Measurements from ENCODE around the gene PRKCZ.

Gene PRKCZ

GRCh38 chr1:2195785-2196184, 145.6 kb downstream of the PRKCZ start:
- TF ChIP-seq CTCF (IDR thresholded peaks at IDR 0.05; ENCODE audit: low read depth, low read length): no peak
- in situ Hi-C loops (cut with HindIII; ENCODE audit: low sequenced_read_pairs): loop anchor here (10.0 kb wide), 1 partner anchor 179 kb away; no protein-coding TSS in a partner anchor
- no peak for DNase-seq (ENCODE audit: low read depth, low spot score)
- no peak overlapping the region for H3K4me3 ChIP-seq (ENCODE audit: low read depth, low read length)

- no peak for TF ChIP-seq CTCF (IDR thresholded peaks at IDR 0.05; ENCODE audit: low read depth, low read length)
- in situ Hi-C loops (cut with HindIII; ENCODE audit: low sequenced_read_pairs): loop anchor here (10.0 kb wide), 1 partner anchor 178 kb away; no protein-coding TSS in a partner anchor
- no peak overlapping the region for H3K4me3 ChIP-seq (ENCODE audit: low read depth, low read length)
- no peak for DNase-seq (ENCODE audit: low read depth, low spot score)
Measured at GRCh38 chr1:2196901-2197638, 146.9 kb downstream of the PRKCZ start.

- in situ Hi-C loops (cut with HindIII; ENCODE audit: low sequenced_read_pairs): loop anchor here (10.0 kb wide), 1 partner anchor 177 kb away; no protein-coding TSS in a partner anchor
- no peak overlapping the region for H3K4me3 ChIP-seq (ENCODE audit: low read depth, low read length)
- DNase-seq (ENCODE audit: low read depth, low spot score): no peak
- TF ChIP-seq CTCF (IDR thresholded peaks at IDR 0.05; ENCODE audit: low read depth, low read length): no peak
Measured at GRCh38 chr1:2197707-2198165, 147.5 kb downstream of the PRKCZ start.

- H3K4me3 ChIP-seq (ENCODE audit: low read depth, low read length): no peak overlapping the region
- TF ChIP-seq CTCF (IDR thresholded peaks at IDR 0.05; ENCODE audit: low read depth, low read length): no peak
- DNase-seq (ENCODE audit: low read depth, low spot score): no peak
- in situ Hi-C loops (cut with HindIII; ENCODE audit: low sequenced_read_pairs): loop anchor here (10.0 kb wide), 1 partner anchor 176 kb away; no protein-coding TSS in a partner anchor
Measured at GRCh38 chr1:2198571-2198970, 148.4 kb downstream of the PRKCZ start.

- peak; percentile 10 for TF ChIP-seq CTCF (IDR thresholded peaks at IDR 0.05; ENCODE audit: low read depth, low read length)
- peak overlapping the region; percentile 47 for H3K4me3 ChIP-seq (ENCODE audit: low read depth, low read length)
- in situ Hi-C loops (cut with HindIII; ENCODE audit: low sequenced_read_pairs): loop anchor here (10.0 kb wide), 1 partner anchor 176 kb away; no protein-coding TSS in a partner anchor
- peak; percentile 89 for DNase-seq (ENCODE audit: low read depth, low spot score)
Measured at GRCh38 chr1:2199042-2199810, 149.0 kb downstream of the PRKCZ start.

GRCh38 chr1:2200308-2200943, 150.2 kb downstream of the PRKCZ start:
- TF ChIP-seq CTCF (IDR thresholded peaks at IDR 0.05; ENCODE audit: low read depth, low read length): no peak
- DNase-seq (ENCODE audit: low read depth, low spot score): no peak
- in situ Hi-C loops (cut with HindIII; ENCODE audit: low sequenced_read_pairs): no loop called here
- H3K4me3 ChIP-seq (ENCODE audit: low read depth, low read length): no peak overlapping the region

Data from astrocyte of the spinal cord (primary cell).